Uterus (tissue), 2 donors: ENCODE measurements around the gene LPP.

Experiments
- CTCF ChIP-seq, 4 experiments: fragments of 200-600 bp in 2 of 4; fragments of 450-650 bp in 2 of 4; sonication (generic) in 2 of 4; IDR thresholded peaks; one replicate each; pipeline ENCODE4 v1.5.1; 2016 to 2019; ENCODE audit warnings: antibody characterized with exemption in 4 of 4, mild to moderate bottlenecking in 2 of 4, moderate library complexity in 1 of 4
- POLR2A ChIP-seq, 2 donors: fragments of 450-650 bp; IDR thresholded peaks; one replicate each; pipeline ENCODE4 v1.6.1; 2016; ENCODE audit warnings: antibody characterized with exemption in 2 of 2, mild to moderate bottlenecking in 1 of 2, moderate library complexity in 1 of 2

- TF ChIP-seq CTCF (IDR thresholded peaks at IDR 0.05) (no peak), POLR2A (IDR thresholded peaks at IDR 0.05) (no peak)
Measured at GRCh38 chr3:188229726-188230125, 75.8 kb downstream of the LPP start.
